Psoas muscle (tissue), 8 donors: ENCODE data around the gene ZMYND11. TPM values are rescaled to one million over a fixed set of nuclear protein-coding genes. Genes with fewer than 3 reads are reported as not detected.
"Not testable (repeated sequence)": the region's sequence is repeated elsewhere in the genome, so short reads cannot be mapped to it uniquely, and the experiment has no call there.

Source experiments
- ATAC-seq, 4 donors: fragments of 200-7000 bp; cut with Tn5 transposase; one replicate each; pipeline ENCODE4 v1.9.1; 2020; ENCODE audit warnings: moderate library complexity in 3 of 4, mild to moderate bottlenecking in 2 of 4
- DNase-seq, 2 donors: peaks; one replicate each; pipeline ENCODE4 v3.0.0-alpha.2; 2020
- H3K27ac ChIP-seq: fragments of 200-600 bp; one replicate; pipeline ENCODE4 v1.8.0; 2022
- H3K27me3 ChIP-seq, 3 donors: fragments of 200-600 bp in 1 of 3; one replicate each; pipeline versions ENCODE4 v1.6.1 to v1.8.0; 2013 to 2022; ENCODE audit warnings: low read length in 2 of 3, mild to moderate bottlenecking in 2 of 3, moderate library complexity in 1 of 3; ENCODE audit not compliant: insufficient read depth in 3 of 3
- H3K36me3 ChIP-seq, 2 donors: fragments of 200-600 bp in 1 of 2; one replicate each; pipeline versions ENCODE4 v1.6.1 to v1.8.0; 2013 to 2022; ENCODE audit warnings: low read depth in 1 of 2, mild to moderate bottlenecking in 1 of 2, moderate library complexity in 1 of 2; ENCODE audit not compliant: insufficient read depth in 1 of 2
- H3K4me1 ChIP-seq: fragments of 200-600 bp; one replicate; pipeline ENCODE4 v1.8.0; 2022
- H3K4me3 ChIP-seq: fragments of 200-600 bp; one replicate; pipeline ENCODE4 v1.8.0; 2022; ENCODE audit warnings: mild to moderate bottlenecking
- H3K9me3 ChIP-seq: fragments of 200-600 bp; one replicate; pipeline ENCODE4 v1.8.0; 2022
- WGBS, 3 donors: extraction: QIAGEN DNeasy Blood & Tissue Kit; methylation state at CpG; one replicate each; pipeline versions ENCODE4 v1.1.6 to v1.1.7; 2013; 5-methylcytosine and 5-hydroxymethylcytosine counted together
- intact Hi-C, 2 donors: fragments of 100-400 bp; cut with DNase I; formaldehyde crosslinking; loops; one replicate each; pipeline versions ENCODE4 v1.11.0 to v1.14.2; 2022
- polyA plus RNA-seq, 3 donors: library from polyadenylated mRNA; stranded (reverse); fragments of 200-250 nt; gene quantifications; one replicate each; pipeline ENCODE4 v1.2.3, GENCODE V29; 2013
- total RNA-seq, 4 donors: library from RNA; stranded (reverse); fragmentation: NEBNext Ultra II Directional in 2 of 4; extraction: Animal tissue kit (Norgen Biotek cat#: 25700) in 2 of 4; gene quantifications; one replicate each; pipeline versions ENCODE4 v1.2.1 to v1.2.4, GENCODE V29; 2021 to 2023
- TF ChIP-seq, protein P1 (sequence below): fragments of 200-600 bp; IDR thresholded peaks from one replicate; pipeline ENCODE4 v1.8.0; 2022; ENCODE audit warnings: antibody characterized with exemption
- donor health status: healthy with polysubstance abuse.
- donor health status: DM: no; HTN: no; CAD: no; lungs with moderate emphysema.
- donor health status: Bipolar disorder and iron deficiency.
- donor health status: healthy.
- donor health status: DM: yes; HTN: yes; CAD: no.
- donor health status: DM: no; HTN: no; CAD: no.
- donor health status: DM: no; HTN: no; CAD: no.
- donor health status: DM: yes; HTN: yes; CAD: no.

The ZMYND11 gene
- total and polyA plus RNA-seq, 7 donors: 27.2 to 75.9 (median 60.3) TPM

DNA sequence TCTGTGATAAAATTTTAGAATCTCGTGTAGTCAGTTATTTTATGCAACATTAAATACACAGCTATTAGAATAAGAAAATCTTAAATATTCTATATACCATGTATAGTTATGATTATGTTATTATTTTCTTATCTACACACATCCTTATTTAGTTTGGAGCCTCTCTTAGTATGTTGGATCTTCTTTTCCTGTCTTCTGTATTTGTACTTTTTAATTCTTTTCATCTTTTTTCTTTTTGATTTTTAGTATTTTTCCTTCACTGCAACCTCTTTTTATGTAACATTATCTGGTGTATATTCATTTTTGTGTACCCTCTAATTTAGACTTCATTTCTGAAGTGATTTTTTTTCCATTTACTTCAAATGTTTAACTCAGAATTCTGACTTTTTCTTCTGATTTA is 48.9 kb downstream of the ZMYND11 start:
- DNase-seq (no peak), ATAC-seq (no peak)
- Histone ChIP-seq H3K4me1 (no peaks in the 10 kb centered on the region), H3K9me3 (no peaks in the 10 kb centered on the region), H3K4me3 (no peak overlapping the region), H3K27ac (no peak overlapping the region), H3K36me3 (peaks cover 3 to 43% of the 10 kb centered on the region in 2 donors), H3K27me3 (no peaks in the 10 kb centered on the region)
- intact Hi-C loops: no loop called here
- TF ChIP-seq, protein P1, sequence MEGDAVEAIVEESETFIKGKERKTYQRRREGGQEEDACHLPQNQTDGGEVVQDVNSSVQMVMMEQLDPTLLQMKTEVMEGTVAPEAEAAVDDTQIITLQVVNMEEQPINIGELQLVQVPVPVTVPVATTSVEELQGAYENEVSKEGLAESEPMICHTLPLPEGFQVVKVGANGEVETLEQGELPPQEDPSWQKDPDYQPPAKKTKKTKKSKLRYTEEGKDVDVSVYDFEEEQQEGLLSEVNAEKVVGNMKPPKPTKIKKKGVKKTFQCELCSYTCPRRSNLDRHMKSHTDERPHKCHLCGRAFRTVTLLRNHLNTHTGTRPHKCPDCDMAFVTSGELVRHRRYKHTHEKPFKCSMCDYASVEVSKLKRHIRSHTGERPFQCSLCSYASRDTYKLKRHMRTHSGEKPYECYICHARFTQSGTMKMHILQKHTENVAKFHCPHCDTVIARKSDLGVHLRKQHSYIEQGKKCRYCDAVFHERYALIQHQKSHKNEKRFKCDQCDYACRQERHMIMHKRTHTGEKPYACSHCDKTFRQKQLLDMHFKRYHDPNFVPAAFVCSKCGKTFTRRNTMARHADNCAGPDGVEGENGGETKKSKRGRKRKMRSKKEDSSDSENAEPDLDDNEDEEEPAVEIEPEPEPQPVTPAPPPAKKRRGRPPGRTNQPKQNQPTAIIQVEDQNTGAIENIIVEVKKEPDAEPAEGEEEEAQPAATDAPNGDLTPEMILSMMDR: no peak
- 91 to 98% (median 93%) methylated on average over 1 of the region's 1 CpG for WGBS, 3 donors

DNA sequence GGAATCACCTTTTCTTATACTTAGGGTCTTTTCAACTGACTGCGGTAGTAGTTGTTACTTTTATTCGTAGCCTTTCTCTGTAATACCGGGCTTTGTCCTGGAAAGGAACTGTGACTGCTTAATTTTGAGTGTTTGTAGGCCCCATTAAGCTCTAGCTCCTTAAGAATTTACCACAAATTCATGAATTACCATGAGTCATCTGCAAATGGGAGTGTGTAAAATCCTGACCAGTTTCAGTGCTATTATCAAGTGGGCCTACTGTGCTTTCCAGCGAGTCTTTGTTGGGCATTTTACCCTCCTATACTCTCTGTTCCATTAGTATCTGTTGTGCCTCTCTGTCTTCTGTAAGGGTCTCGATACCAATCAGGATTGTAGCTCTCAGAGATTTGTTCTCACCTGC is 49.7 kb downstream of the ZMYND11 start:
- H3K4me3 ChIP-seq: no peak overlapping the region
- intact Hi-C loops: no loop called here

DNA sequence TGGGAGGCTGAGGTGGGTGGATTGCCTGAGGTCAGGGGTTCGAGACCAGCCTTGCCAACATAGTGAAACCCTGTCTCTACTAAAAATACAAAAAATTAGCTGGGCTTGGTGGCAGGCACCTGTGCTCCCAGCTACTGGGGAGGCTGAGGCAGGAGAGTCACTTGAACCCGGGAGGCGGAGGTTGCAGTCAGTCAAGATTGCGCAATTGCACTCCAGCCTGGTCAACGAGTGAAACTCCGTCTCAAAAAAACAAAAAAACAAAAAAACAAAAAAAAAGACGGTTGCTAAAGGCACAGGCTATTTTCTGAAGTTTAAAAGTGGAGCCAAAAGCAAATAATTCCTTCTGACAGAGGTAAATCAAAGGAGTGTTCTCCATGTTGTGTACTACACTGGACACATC is 50.3 kb downstream of the ZMYND11 start:
- H3K4me1 ChIP-seq, H3K27me3 ChIP-seq, H3K27ac ChIP-seq, intact Hi-C loops, H3K9me3 ChIP-seq, DNase-seq, ATAC-seq, H3K4me3 ChIP-seq: not testable (repeated sequence)
- peaks cover 3 to 46% of the 10 kb centered on the region in 2 donors for H3K36me3 ChIP-seq
- 93 to 97% (median 93%) methylated on average over 7 of the region's 7 CpGs for WGBS, 3 donors

More for the DNA sequence above, 49.7 kb downstream of the ZMYND11 start:
- WGBS, 3 donors: 98 to 99% (median 99%) methylated on average over 5 of the region's 5 CpGs
- H3K9me3 ChIP-seq: no peaks in the 10 kb centered on the region
- H3K27me3 ChIP-seq: no peaks in the 10 kb centered on the region
- H3K36me3 ChIP-seq: peaks cover 3 to 48% of the 10 kb centered on the region in 2 donors
- TF ChIP-seq, protein P1: no peak
- no peak overlapping the region for H3K27ac ChIP-seq
- DNase-seq (no peak), ATAC-seq (no peak)
- no peaks in the 10 kb centered on the region for H3K4me1 ChIP-seq

DNA sequence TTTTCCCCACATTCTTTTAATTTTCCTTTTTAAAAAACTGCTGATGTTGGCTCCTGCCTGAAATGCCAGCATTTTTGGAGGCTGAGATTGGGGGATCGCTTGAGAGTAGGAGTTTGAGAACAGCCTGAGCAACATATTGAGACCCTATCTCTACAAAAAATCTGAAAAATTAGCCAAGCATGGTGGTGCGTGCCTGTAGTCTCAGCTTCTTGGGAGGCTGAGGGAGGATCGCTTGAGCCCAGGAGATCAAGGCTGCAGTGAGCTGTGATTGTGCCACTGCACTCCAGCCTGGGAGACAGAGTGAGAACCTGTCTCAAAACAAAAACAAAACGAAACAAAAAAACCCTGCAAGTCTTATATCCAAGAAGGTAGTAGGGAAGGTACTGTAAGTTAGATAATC is 51.7 kb downstream of the ZMYND11 start:
- Histone ChIP-seq H3K9me3 (no peaks in the 10 kb centered on the region), H3K4me1 (peaks cover 4% of the 10 kb centered on the region), H3K4me3 (no peak overlapping the region), H3K27ac (no peak overlapping the region), H3K27me3 (no peaks in the 10 kb centered on the region), H3K36me3 (peaks cover 3 to 33% of the 10 kb centered on the region in 2 donors)
- WGBS, 3 donors: 97 to 98% (median 97%) methylated on average over 4 of the region's 4 CpGs
- TF ChIP-seq, protein P1: no peak
- intact Hi-C loops: no loop called here
- ATAC-seq: no peak
- no peak for DNase-seq

DNA sequence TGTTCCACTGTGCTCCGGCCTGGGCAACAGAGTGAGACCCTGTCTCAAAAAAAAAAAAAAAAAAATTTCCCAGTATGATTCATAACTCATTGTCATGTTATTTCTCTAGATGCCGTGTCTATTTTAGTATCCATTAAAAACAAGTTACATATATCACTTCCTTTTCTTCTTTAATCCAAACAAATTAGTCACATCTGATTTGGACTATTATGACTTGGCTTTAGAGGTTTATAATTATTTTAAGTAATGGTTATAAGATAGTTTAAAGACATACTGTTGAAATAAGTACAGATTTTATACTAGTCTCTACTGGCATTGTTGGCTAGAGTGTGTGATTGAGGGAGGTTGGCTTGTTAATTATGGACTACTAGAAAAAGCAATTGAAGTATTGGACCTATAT is 53.3 kb downstream of the ZMYND11 start:
- H3K9me3 ChIP-seq: no peaks in the 10 kb centered on the region
- no peaks in the 10 kb centered on the region for H3K27me3 ChIP-seq
- DNase-seq (no peak), ATAC-seq (no peak)
- 77 to 85% (median 79%) methylated on average over 2 of the region's 2 CpGs for WGBS, 3 donors
- H3K4me3 ChIP-seq: no peak overlapping the region
- TF ChIP-seq, protein P1: no peak
- peaks cover 11% of the 10 kb centered on the region for H3K4me1 ChIP-seq
- no peak overlapping the region for H3K27ac ChIP-seq
- peaks cover 0 to 18% of the 10 kb centered on the region in 2 donors for H3K36me3 ChIP-seq
- intact Hi-C loops: no loop called here
